ENCODE results near the gene NHERF1. TPM values are rescaled to one million over a fixed set of nuclear protein-coding genes. Genes with fewer than 3 reads are reported as not detected.
A peak's percentile ranks its signal among the peaks of the same experiment; 100 is the strongest.

Gene NHERF1
- total and polyA plus RNA-seq, 2 of the 4 experiments (the other 2 are of a cell fraction) = 3.8 to 11.8 TPM

DNA sequence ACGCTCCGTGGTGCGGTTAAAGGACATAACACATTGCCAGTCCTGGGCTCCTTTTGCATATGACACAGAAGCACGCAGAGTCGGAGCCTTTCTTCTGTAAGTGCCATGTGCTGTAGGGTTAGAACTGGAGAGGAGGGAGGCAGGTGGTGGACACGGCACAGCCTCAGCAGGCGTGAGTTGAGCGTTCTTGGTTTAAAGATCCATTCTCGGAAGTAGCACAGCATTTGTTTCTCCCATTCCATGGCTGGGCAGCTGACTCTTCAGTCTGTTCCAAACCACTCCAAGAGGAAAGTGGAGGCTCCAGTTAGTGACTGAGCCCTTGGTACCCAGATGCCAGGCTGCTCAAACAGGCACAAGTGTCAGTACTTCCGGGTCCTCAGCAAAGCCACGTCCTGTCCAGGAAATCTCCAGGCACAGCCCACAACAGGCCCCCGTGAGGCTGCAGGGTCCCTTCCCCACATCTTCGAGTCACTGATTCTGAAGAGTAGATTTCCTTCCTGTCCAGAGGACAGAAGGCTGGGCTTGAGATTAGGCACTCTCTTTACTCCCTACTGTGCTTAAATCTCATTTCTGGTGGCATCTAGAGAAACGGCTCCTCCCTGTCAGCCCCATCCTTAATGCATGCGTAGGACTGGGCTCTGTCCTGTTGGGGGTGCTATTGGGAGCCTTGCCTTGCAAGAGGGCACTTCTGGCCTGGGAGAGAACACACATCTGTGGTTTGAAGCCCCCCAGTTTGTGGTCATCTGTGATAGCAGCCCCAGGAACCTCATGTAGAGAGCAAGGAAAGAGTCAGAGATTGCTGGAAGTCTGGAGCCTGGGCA, 67.3 kb downstream of the NHERF1 start:
- Histone ChIP-seq H2AK9ac (replicated peaks; ENCODE audit: low read depth, low read length, poor library complexity) (no peak overlapping the region), H4K5ac (ENCODE audit: low read depth, low read length) (no peak overlapping the region), H3K4me1 (ENCODE audit: control insufficient read depth, insufficient read depth, low read length) (no peaks in the 10 kb centered on the region), H3K4me2 (ENCODE audit: low read depth, low read length) (no peak overlapping the region), H2AK5ac (ENCODE audit: low read depth, low read length) (no peak overlapping the region), H2BK120ac (ENCODE audit: low read depth, low read length) (no peak overlapping the region), H4K91ac (ENCODE audit: insufficient read depth, low read depth, low read length) (no peak overlapping the region), H4K20me1 (ENCODE audit: insufficient read depth, low read length) (no peaks in the 10 kb centered on the region), H2AFZ (replicated peaks; ENCODE audit: low read length, poor library complexity) (no peak overlapping the region), H3K9me1 (ENCODE audit: insufficient read depth, low read length) (0 out of 2 replicates have a peak, but pooled peaks cover 3% of the 10 kb centered on the region), H3K36me3 (ENCODE audit: control insufficient read depth, insufficient read depth, low read length) (peaks cover 10% of the 10 kb centered on the region), H2BK5ac (ENCODE audit: low read depth, low read length, poor library complexity, severe bottlenecking) (no peak overlapping the region), H3K9me3 (ENCODE audit: control insufficient read depth, insufficient read depth, low read length) (no peaks in the 10 kb centered on the region), H3K23ac (ENCODE audit: low read depth, low read length) (no peak overlapping the region), H3K79me1 (ENCODE audit: low read depth in 1 of 2, low read length in 2 of 2) (no peaks in the 10 kb centered on the region), H3K56ac (ENCODE audit: extremely low read depth, insufficient read depth, low read length) (no peak overlapping the region), H2BK20ac (ENCODE audit: low read depth, low read length) (no peak overlapping the region), H3K9ac (ENCODE audit: low read depth, low read length) (no peak overlapping the region), H4K8ac (ENCODE audit: low read depth in 2 of 2, low read length in 2 of 2) (no peak overlapping the region), H3K27ac (ENCODE audit: insufficient read depth, low read length) (no peak overlapping the region), H2BK15ac (ENCODE audit: low read depth, low read length) (no peak overlapping the region), H3K14ac (replicated peaks; ENCODE audit: low read depth, low read length) (no peak overlapping the region), H3K4ac (ENCODE audit: low read depth, low read length) (no peak overlapping the region), H3K18ac (ENCODE audit: low read depth, low read length) (no peak overlapping the region), H3K27me3 (ENCODE audit: control insufficient read depth, insufficient read depth, low read length) (no peaks in the 10 kb centered on the region), H3K4me3 (ENCODE audit: insufficient read depth, low read depth, low read length) (no peak overlapping the region)
- intact Hi-C loops (cut with micrococcal nuclease) (no loop called here), dilution Hi-C loops (cut with HindIII; ENCODE audit: low sequenced_read_pairs, unreplicated experiment) (no loop called here), in situ Hi-C loops (cut with MboI; ENCODE audit: low sequenced_read_pairs) (no loop called here)
- CTCF ChIA-PET = no interaction called here
- DNase-seq (no peak), ATAC-seq (ENCODE audit: low read depth) (no peak)
- POLR2A ChIA-PET (ENCODE audit: unreplicated experiment) = no interaction called here
- 80% methylated on average over 1 of the region's 15 CpGs; no CpG with 5 or more reads in 1 of the 2 experiments for WGBS, 2 experiments (ENCODE audit: extremely low coverage in 2 of 2, insufficient read length in 1 of 2)
- TF ChIP-seq, protein P1, sequence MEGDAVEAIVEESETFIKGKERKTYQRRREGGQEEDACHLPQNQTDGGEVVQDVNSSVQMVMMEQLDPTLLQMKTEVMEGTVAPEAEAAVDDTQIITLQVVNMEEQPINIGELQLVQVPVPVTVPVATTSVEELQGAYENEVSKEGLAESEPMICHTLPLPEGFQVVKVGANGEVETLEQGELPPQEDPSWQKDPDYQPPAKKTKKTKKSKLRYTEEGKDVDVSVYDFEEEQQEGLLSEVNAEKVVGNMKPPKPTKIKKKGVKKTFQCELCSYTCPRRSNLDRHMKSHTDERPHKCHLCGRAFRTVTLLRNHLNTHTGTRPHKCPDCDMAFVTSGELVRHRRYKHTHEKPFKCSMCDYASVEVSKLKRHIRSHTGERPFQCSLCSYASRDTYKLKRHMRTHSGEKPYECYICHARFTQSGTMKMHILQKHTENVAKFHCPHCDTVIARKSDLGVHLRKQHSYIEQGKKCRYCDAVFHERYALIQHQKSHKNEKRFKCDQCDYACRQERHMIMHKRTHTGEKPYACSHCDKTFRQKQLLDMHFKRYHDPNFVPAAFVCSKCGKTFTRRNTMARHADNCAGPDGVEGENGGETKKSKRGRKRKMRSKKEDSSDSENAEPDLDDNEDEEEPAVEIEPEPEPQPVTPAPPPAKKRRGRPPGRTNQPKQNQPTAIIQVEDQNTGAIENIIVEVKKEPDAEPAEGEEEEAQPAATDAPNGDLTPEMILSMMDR (conservative IDR thresholded peaks at IDR 0.05; ENCODE audit: low read depth, low read length) = 0 out of 2 replicates have a peak, but pooled peaks have one; percentile 8
- TF ChIP-seq USF2 (IDR thresholded peaks at IDR 0.05; ENCODE audit: low read depth, low read length) = no peak
- no TSS peak for BruUV-seq (replicated peaks)
